GM19023 (cell line): ENCODE results near the gene PDE4B.
"Not testable (repeated sequence)": the region's sequence is repeated elsewhere in the genome, so short reads cannot be mapped to it uniquely, and the experiment has no call there.

Source experiments
- ATAC-seq: cut with Tn5 transposase; IDR thresholded peaks from one replicate; pipeline ENCODE4 v1.9.1; 2021; ENCODE audit warnings: mild to moderate bottlenecking, moderate library complexity; ENCODE audit not compliant: unreplicated experiment

The PDE4B gene

GRCh38 chr1:65990161-65990560, 197.5 kb downstream of the PDE4B start:
- ATAC-seq = no peak

GRCh38 chr1:65991694-65992093, 199.0 kb downstream of the PDE4B start:
- ATAC-seq = no peak

GRCh38 chr1:65992165-65992821, 199.6 kb downstream of the PDE4B start:
- no peak for ATAC-seq

- ATAC-seq = no peak
Measured at GRCh38 chr1:65992831-65993271, 200.2 kb downstream of the PDE4B start.

GRCh38 chr1:65994223-65994622, 201.5 kb downstream of the PDE4B start:
- ATAC-seq = no peak

GRCh38 chr1:65995336-65995735, 202.6 kb downstream of the PDE4B start:
- ATAC-seq = no peak

- no peak for ATAC-seq
Measured at GRCh38 chr1:65995928-65996327, 203.2 kb downstream of the PDE4B start.

GRCh38 chr1:65997693-65998092, 205.0 kb downstream of the PDE4B start:
- no peak for ATAC-seq

GRCh38 chr1:65998763-65999583, 206.3 kb downstream of the PDE4B start:
- no peak for ATAC-seq

- no peak for ATAC-seq
Measured at GRCh38 chr1:66000033-66000637, 207.4 kb downstream of the PDE4B start.

GRCh38 chr1:66003690-66004089, 211.0 kb downstream of the PDE4B start:
- no peak for ATAC-seq

GRCh38 chr1:66006534-66006933, 213.8 kb downstream of the PDE4B start:
- ATAC-seq = not testable (repeated sequence)

- ATAC-seq = no peak
Measured at GRCh38 chr1:66012106-66012784, 219.6 kb downstream of the PDE4B start.

GRCh38 chr1:66013371-66013770, 220.7 kb downstream of the PDE4B start:
- ATAC-seq = no peak

- no peak for ATAC-seq
Measured at GRCh38 chr1:66022904-66023620, 230.4 kb downstream of the PDE4B start.

- ATAC-seq = no peak
Measured at GRCh38 chr1:66025188-66025587, 232.5 kb downstream of the PDE4B start.

- ATAC-seq = no peak
Measured at GRCh38 chr1:66028035-66028434, 235.3 kb downstream of the PDE4B start.

GRCh38 chr1:66033781-66034180, 241.1 kb downstream of the PDE4B start:
- no peak for ATAC-seq

- no peak for ATAC-seq
Measured at GRCh38 chr1:66035616-66036245, 243.0 kb downstream of the PDE4B start.

- ATAC-seq = no peak
Measured at GRCh38 chr1:66041654-66042053, 249.0 kb downstream of the PDE4B start.
